ENCODE results near the gene CS.

CS gene

DNA sequence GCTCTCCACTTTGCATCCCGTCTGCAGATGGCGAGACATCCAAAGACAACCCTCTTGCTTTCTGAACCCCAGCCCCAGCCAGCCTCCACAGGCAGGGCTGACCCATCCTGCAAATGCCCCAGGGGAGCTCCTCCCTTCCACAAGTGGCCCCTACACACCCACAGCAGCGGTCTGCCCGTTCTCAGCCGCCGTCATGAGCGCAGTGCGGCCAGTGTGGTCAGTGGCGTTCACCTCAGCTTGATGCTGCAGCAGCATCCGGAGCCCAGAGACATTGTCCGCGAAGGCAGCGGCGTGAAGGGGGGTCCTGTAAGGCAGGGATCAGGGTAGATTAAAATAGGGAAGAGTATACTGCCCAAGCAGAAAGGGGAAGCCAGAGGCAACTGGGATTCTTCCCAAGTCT lies 55.6 kb downstream of the CS start:
- H3K36me3 ChIP-seq (ENCODE audit: low read depth) = peaks cover 84% of the 10 kb centered on the region

DNA sequence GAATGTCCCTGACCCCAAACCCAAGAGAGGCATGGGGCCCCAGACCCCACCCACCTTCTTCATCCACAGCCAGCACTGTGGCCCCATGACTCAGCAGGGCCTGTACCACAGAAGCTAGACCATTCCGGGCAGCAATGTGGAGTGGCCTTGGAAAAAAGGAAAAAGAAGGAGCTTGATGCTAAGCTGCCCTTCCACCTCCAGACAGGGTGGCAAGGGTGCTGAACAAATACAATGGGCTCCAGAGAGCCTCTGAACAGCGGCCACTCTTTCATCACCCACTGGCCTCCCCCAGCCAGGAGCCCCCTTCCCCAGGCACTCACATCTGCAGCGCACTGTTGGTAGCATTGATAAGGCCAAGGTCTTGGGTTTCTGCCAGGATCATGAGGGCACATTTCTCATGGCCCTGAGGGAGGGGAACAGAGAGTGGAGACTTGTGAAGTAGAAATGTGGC lies 56.4 kb downstream of the CS start:
- H3K4me1 ChIP-seq (ENCODE audit: insufficient read depth, poor library complexity, severe bottlenecking) = no peaks in the 10 kb centered on the region
- H3K27ac ChIP-seq (ENCODE audit: poor library complexity, severe bottlenecking) = no peak overlapping the region
- H3K4me3 ChIP-seq (ENCODE audit: severe bottlenecking) = no peak overlapping the region
- no peaks in the 10 kb centered on the region for H3K9me3 ChIP-seq (ENCODE audit: severe bottlenecking)
- ATAC-seq (ENCODE audit: low read depth) (no peak), DNase-seq (ENCODE audit: low spot score) (no peak)
- peaks cover 82% of the 10 kb centered on the region for H3K36me3 ChIP-seq (ENCODE audit: low read depth)
- TF ChIP-seq, protein P1, sequence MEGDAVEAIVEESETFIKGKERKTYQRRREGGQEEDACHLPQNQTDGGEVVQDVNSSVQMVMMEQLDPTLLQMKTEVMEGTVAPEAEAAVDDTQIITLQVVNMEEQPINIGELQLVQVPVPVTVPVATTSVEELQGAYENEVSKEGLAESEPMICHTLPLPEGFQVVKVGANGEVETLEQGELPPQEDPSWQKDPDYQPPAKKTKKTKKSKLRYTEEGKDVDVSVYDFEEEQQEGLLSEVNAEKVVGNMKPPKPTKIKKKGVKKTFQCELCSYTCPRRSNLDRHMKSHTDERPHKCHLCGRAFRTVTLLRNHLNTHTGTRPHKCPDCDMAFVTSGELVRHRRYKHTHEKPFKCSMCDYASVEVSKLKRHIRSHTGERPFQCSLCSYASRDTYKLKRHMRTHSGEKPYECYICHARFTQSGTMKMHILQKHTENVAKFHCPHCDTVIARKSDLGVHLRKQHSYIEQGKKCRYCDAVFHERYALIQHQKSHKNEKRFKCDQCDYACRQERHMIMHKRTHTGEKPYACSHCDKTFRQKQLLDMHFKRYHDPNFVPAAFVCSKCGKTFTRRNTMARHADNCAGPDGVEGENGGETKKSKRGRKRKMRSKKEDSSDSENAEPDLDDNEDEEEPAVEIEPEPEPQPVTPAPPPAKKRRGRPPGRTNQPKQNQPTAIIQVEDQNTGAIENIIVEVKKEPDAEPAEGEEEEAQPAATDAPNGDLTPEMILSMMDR (IDR thresholded peaks at IDR 0.05; ENCODE audit: poor library complexity, severe bottlenecking) = no peak
- no peaks in the 10 kb centered on the region for H3K27me3 ChIP-seq (ENCODE audit: insufficient read depth, poor library complexity, severe bottlenecking)

More for the DNA sequence above, 55.6 kb downstream of the CS start:
- TF ChIP-seq, protein P1 (IDR thresholded peaks at IDR 0.05; ENCODE audit: poor library complexity, severe bottlenecking) = no peak
- H3K4me3 ChIP-seq (ENCODE audit: severe bottlenecking) = no peak overlapping the region
- ATAC-seq (ENCODE audit: low read depth) (no peak), DNase-seq (ENCODE audit: low spot score) (no peak)
- no peak overlapping the region for H3K27ac ChIP-seq (ENCODE audit: poor library complexity, severe bottlenecking)
- no peaks in the 10 kb centered on the region for H3K4me1 ChIP-seq (ENCODE audit: insufficient read depth, poor library complexity, severe bottlenecking)
- no peaks in the 10 kb centered on the region for H3K9me3 ChIP-seq (ENCODE audit: severe bottlenecking)
- no peaks in the 10 kb centered on the region for H3K27me3 ChIP-seq (ENCODE audit: insufficient read depth, poor library complexity, severe bottlenecking)

DNA sequence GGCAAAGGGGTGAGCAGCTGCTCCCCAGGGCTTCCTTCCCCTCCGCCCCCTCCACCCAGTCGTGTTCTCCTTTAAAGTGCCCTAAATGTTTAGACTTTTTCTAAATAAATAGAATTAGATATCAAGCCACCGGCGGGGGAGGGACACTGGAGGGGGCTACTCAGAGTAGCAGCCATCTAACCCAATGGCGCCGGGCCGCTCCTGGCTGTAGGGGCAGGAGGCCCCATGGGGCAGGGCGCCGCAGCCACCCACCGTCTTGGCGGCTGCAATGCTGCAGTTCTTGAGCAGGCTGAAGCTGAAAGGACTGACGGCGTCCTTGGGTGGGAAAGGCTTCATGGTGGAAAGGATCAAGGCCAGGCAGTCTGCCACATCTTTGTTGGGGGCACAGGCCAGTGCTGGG lies 57.1 kb downstream of the CS start:
- DNase-seq (ENCODE audit: low spot score) = no peak
- no peaks in the 10 kb centered on the region for H3K27me3 ChIP-seq (ENCODE audit: insufficient read depth, poor library complexity, severe bottlenecking)
- TF ChIP-seq, protein P1 (IDR thresholded peaks at IDR 0.05; ENCODE audit: poor library complexity, severe bottlenecking) = no peak
- no peak for ATAC-seq (ENCODE audit: low read depth)
- H3K36me3 ChIP-seq (ENCODE audit: low read depth) = peaks cover 74% of the 10 kb centered on the region
- no peaks in the 10 kb centered on the region for H3K9me3 ChIP-seq (ENCODE audit: severe bottlenecking)
- H3K27ac ChIP-seq (ENCODE audit: poor library complexity, severe bottlenecking) = no peak overlapping the region
- H3K4me1 ChIP-seq (ENCODE audit: insufficient read depth, poor library complexity, severe bottlenecking) = no peaks in the 10 kb centered on the region
- H3K4me3 ChIP-seq (ENCODE audit: severe bottlenecking) = no peak overlapping the region

DNA sequence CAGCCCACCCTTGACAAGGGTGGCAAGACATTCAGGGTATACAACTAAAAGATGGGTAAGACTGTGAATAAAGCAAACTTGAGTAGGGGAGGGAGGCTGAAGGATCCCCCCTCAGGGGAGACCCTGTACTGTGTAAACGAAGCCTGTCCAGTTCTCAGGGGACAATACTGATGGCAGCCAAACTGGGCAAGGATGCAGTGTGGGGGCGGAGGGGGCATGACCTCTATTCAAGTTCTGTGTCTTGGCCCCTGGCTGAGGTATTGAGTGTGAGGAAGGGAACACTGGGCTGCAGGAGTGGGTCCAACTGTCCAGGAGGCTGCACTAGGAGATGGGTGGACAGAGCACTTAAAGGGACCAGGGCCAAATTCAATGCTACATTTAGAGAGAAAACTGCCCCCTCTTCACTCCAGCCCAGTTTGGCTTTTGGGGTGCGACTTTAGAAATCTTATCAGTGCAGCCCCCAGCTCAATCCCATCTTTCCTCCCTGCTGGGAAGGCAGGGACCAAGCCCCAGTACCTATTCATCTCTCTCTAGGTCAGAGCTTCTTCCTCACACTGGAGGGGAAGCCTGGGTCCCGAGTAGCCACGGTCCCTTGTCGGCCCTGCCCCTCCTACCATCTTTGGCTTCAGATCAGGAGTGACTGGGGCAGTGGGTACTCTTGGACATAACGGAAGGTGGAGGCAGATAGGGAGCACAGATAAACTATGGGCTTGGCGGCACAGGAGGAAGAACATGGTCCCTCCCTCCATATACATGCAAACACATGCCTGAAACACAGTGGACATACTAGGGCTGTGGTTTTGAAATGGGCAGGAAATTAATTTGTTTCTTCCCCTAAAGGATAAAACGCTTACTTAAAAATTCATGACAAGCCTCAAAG lies 58.5 kb downstream of the CS start:
- TF ChIP-seq, protein P1 (IDR thresholded peaks at IDR 0.05; ENCODE audit: poor library complexity, severe bottlenecking) = no peak
- peaks cover 68% of the 10 kb centered on the region for H3K36me3 ChIP-seq (ENCODE audit: low read depth)
- DNase-seq (ENCODE audit: low spot score) = no peak

DNA sequence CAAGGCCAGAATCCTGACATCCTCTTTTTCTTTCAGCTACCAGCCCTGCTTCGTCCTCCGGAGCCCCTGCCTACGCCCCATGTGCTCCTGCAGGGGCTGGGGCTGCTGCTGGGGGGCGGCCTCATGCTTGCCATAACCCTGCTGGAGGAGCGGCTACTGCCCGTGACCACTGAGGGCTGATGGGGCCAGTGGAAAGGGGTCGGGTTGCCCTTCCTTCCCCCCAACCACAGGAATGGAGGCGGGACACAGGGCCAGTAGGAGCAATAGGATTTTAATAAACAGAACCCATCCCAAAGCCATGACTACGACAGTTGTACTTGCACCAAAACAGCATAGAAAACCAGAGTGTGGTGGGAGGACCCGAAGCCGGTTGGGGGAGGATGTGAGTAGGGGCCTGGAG lies 62.6 kb downstream of the CS start:
- no peak for DNase-seq (ENCODE audit: low spot score)
- TF ChIP-seq, protein P1 (IDR thresholded peaks at IDR 0.05; ENCODE audit: poor library complexity, severe bottlenecking) = no peak
- H3K4me1 ChIP-seq (ENCODE audit: insufficient read depth, poor library complexity, severe bottlenecking) = no peaks in the 10 kb centered on the region
- H3K9me3 ChIP-seq (ENCODE audit: severe bottlenecking) = no peaks in the 10 kb centered on the region
- peaks cover 30% of the 10 kb centered on the region for H3K36me3 ChIP-seq (ENCODE audit: low read depth)
- H3K27ac ChIP-seq (ENCODE audit: poor library complexity, severe bottlenecking) = no peak overlapping the region
- no peak for ATAC-seq (ENCODE audit: low read depth)
- no peak overlapping the region for H3K4me3 ChIP-seq (ENCODE audit: severe bottlenecking)
- no peaks in the 10 kb centered on the region for H3K27me3 ChIP-seq (ENCODE audit: insufficient read depth, poor library complexity, severe bottlenecking)

More for the DNA sequence above, 58.5 kb downstream of the CS start:
- Histone ChIP-seq H3K27me3 (ENCODE audit: insufficient read depth, poor library complexity, severe bottlenecking) (no peaks in the 10 kb centered on the region), H3K9me3 (ENCODE audit: severe bottlenecking) (no peaks in the 10 kb centered on the region), H3K27ac (ENCODE audit: poor library complexity, severe bottlenecking) (no peak overlapping the region), H3K4me1 (ENCODE audit: insufficient read depth, poor library complexity, severe bottlenecking) (no peaks in the 10 kb centered on the region), H3K4me3 (ENCODE audit: severe bottlenecking) (no peak overlapping the region)
- ATAC-seq (ENCODE audit: low read depth) = no peak

All from RWPE2 (cell line).